Stimulated activated CD8-positive, alpha-beta memory T cell treated with anti-CD3 and anti-CD28 coated beads, Interleukin-7, amount 100 ng/mL, for 48 hours (primary cell): Measurements from ENCODE around the gene NUMB.
"Not testable (repeated sequence)": the region's sequence is repeated elsewhere in the genome, so short reads cannot be mapped to it uniquely, and the experiment has no call there.

Source experiments
- DNase-seq, 2 donors: peaks; one replicate each; pipeline ENCODE4 v3.0.0-alpha.2; 2020; ENCODE audit warnings: low read depth in 1 of 2; ENCODE audit errors: extremely low read depth in 1 of 2

The NUMB gene

GRCh38 chr14:73424453-73424852, 33.9 kb downstream of the NUMB start:
- no peak for DNase-seq

DNA sequence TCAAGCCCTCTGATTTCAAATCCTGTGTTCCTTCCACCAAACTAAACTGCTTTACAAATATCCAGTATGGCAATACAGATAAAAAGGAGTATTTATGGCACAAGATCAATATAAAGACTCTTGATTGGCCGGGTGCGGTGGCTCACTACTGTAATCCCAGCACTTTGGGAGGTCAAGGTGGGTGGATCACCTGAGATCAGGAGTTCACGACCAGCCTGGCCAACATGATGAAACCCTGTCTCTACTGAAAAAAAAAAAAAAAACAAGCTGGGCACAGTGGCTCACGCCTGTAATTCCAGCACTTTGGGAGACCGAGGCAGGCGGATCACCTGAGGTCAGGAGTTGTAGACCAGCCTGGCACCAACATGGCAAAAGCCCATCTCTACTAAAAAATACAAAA, 35.3 kb downstream of the NUMB start:
- DNase-seq: not testable (repeated sequence)

- DNase-seq: no peak
These were observed 35.8 kb downstream of the NUMB start for GRCh38 chr14:73422515-73422914.

DNA sequence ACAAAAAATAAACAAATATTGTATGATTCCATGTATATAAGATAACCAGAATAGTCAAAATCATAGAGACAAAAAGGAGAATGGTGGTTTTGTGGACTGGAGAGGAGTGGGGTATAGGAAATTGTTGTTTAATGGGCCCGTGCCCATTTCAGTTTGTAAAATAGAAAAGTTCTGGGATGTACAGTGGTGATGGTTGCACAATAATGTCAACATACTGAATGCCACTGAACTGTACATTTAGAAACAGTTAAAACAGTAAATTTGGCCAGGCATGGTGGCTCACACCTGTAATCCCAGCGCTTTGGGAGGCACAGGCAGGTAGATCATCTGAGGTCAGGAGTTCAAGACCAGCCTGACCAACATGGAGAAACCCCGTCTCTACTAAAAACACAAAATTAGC, 40.1 kb downstream of the NUMB start:
- DNase-seq: no peak

DNA sequence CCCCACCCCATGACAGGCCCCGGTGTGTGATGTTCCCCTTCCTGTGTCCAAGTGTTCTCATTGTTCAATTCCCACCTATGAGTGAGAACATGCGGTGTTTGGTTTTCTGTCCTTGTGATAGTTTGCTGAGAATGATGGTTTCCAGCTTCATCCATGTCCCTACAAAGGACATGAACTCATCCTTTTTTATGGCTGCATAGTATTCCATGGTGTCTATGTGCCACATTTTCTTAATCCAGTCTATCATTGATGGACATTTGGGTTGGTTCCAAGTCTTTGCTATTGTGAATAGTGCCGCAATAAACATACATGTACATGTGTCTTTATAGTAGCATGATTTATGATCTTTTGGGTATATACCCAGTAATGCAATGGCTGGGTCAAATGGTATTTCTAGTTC, 52.1 kb downstream of the NUMB start:
- DNase-seq: not testable (repeated sequence)

DNA sequence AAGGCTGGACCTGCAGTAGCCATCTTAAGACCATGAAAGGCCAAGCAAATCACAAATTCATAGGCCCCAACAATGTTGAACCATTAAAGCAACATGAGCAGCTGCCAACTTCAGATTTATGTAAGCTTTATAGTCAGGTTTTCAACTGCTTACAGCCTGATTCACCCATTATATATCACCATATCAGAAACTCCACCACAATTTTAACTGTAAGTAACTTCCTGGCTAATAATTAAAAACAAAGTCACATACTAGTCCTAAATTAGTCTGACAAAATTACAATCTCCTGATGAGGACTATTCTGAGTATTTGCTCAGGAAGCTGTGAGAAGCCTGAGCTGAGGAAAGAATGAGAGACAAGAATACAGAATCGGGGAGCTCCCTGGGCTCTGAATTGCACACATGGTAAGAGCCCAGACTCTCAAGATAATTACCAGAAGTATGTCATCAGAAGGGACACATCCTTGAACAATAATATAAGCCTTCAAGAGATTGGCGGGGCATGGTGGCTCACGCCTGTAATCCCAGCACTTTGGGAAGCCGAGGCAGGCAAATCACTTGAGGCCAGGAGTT, 55.1 kb downstream of the NUMB start:
- DNase-seq: no peak

GRCh38 chr14:73402579-73402978, 55.8 kb downstream of the NUMB start:
- no peak for DNase-seq

- DNase-seq: no peak
These were observed 60.5 kb downstream of the NUMB start for GRCh38 chr14:73397810-73398209.

DNA sequence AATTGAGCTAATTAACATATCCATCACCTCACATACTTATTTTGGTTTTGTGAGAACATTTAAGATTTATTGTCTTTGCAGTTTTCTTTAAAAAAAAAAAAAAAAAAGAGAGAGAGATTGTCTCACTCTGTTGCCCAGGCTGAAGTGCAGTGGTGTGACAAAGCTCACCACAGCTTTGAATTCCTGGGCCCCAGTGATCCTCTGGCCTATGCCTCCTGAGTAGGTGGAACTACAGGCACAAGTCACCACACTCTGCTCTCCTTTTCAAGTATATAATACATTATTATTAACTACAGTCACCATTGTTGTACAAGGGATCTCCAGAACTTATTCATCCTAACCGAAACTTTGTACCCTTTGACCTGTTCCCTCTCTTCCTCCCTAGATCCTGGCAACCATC, 64.0 kb downstream of the NUMB start:
- DNase-seq: no peak

DNA sequence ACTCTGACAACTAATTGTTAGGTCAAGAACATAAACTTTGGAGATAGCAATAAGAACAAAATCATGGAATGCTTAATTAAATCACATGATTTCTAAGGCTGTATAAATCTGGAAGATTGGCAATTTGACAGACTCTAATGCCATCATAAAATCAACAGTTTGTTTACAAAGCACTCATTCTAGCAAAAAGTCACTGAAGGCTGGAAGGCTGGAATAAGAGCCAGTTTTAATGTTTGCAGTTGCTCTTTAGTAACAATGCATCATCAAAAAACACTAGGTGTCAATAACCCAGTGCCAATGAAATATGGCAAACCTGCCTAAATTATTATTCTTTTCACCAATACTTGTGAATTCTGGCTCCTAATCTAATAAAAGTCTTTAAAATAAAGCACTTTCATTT, 65.0 kb downstream of the NUMB start:
- DNase-seq: no peak

- DNase-seq: no peak
These were observed 65.8 kb downstream of the NUMB start for GRCh38 chr14:73392329-73393257.

GRCh38 chr14:73387860-73388259, 70.5 kb downstream of the NUMB start:
- not testable (repeated sequence) for DNase-seq

- no peak for DNase-seq
These were observed 72.0 kb downstream of the NUMB start for GRCh38 chr14:73386342-73386741.

DNA sequence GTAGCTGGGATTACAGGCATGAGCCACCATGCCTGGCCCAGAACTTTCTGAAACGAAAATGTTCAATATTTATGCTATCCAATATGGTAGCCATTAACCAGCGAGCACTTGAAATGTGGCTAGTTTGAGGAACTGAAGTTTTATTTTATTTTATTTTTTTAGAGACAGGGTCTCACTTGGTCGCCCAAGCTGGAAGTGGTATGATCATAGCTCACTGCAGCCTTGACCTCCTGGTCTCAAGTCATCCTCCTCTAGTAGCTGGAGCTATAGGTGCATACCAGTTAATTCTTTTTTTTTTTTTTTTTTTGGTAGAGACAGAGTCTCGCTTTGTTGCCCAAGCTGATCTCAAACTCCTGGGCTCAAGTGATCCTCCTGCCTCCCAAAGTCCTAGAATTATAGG, 73.3 kb downstream of the NUMB start:
- not testable (repeated sequence) for DNase-seq

GRCh38 chr14:73383356-73383755, 75.0 kb downstream of the NUMB start:
- no peak for DNase-seq

DNA sequence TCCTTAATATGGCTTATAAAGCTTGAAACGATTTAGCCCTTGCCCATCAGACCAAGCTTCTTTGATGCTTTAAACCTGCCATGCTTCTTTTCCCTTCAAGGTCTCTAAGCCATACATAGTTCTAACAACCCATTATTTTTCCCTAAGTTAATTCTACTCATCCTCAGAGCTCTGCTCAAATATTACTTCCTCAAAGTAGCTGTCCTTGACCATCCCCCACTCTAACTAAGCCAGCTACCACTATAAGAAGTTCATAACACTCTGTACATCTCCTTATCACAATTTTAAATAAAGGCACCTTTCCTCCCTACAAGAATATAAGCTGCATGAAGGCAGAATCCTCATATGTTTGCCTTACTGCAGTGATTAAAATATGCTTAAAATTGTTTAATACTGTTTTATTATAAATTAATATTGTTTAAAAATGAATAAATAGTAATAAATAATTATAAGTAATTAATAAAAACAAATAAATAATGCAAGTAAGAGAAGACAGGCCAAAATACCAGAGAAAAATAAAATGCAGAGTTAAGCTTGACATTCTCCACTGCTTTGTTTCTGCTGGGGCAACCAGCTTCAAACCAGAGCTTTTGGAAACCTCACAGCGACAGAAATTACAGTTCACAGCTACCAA, 76.8 kb downstream of the NUMB start:
- no peak for DNase-seq

DNA sequence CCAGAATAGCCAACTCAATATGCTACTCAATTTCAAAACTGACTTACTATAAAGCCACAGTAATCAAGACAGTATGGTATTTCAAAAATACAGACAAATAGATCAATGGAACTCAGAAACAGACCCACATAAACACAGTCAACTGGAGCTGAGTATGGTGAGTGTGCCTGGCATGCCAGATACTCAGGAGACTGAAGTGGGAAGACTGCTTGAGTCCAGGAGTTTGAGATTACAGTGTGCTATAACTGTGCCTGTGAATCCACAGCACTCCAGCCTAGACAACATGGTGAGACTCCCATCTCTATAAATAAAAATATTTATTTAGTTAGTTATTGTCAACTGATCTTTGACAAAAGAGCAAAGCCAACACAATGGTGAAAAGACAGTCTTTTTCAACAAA, 81.8 kb downstream of the NUMB start:
- DNase-seq: no peak

GRCh38 chr14:73375861-73376260, 82.5 kb downstream of the NUMB start:
- DNase-seq: no peak

DNA sequence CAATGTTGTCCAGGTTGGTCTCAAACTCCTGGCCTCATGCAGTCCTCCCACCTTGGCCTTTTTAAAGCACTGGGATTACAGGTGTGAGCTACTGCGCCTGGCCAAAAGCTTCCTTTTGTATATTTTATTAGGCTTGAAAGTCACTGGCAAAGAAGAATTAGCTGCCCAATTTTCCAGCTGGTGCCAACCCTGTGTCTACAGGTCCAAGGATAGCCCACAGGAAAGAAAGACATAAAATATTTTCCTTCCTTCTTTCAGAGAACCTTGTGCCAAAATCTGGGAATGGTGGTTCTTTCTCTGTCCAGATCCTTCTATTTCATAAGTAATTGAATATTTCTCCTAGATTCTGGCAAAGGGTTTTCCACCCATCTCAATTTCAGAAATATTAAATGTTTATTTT, 84.1 kb downstream of the NUMB start:
- no peak for DNase-seq

- no peak for DNase-seq
These were observed 85.8 kb downstream of the NUMB start for GRCh38 chr14:73372529-73372928.

DNA sequence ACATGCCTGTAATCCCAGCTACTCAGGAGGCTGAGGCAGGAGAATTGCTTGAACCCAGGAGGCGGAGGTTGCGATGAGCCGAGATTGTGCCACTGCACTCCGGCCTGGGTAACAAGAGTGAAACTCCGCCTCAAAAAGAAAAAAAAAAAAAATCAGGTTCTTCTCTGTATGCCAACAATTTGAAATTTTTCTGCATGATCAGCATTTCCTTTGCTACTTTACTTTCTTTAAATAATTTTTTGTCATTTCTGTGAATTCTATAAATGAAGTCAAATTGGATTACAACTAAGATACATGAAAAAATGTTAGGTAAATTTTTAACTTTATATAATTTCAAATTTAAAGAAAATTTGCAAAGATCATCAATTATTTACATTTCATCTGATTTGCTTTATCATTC, 87.8 kb downstream of the NUMB start:
- DNase-seq: no peak

GRCh38 chr14:73369428-73369827, 88.9 kb downstream of the NUMB start:
- DNase-seq: no peak
